DND-41 (cell line): Measurements from ENCODE around the gene DNAH8.

ENCODE experiments used
- CTCF ChIP-seq: IDR thresholded peaks from 2 replicates; pipeline ENCODE4 v1.5.1; 2012; ENCODE audit warnings: borderline replicate concordance, low read length, moderate library complexity, mild to moderate bottlenecking; ENCODE audit not compliant: poor library complexity, severe bottlenecking; ENCODE audit errors: extremely low read depth
- EZH2 ChIP-seq: IDR thresholded peaks from 3 replicates; pipeline ENCODE4 v1.6.1; 2012; ENCODE audit warnings: borderline replicate concordance, low read depth, mild to moderate bottlenecking, moderate library complexity, low read length, inconsistent platforms; ENCODE audit not compliant: severe bottlenecking

- TF ChIP-seq CTCF (no peak), EZH2 (no peak)
Observed at GRCh38 chr6:38767560-38767959, 52.4 kb downstream of the DNAH8 start.
